Liver (tissue), 3 donors: Measurements from ENCODE around the gene ELP4.

Source experiments
- EGR1 ChIP-seq, 2 donors: IDR thresholded peaks; 2 replicates each; pipeline ENCODE4 v1.6.1; 2016 to 2018; ENCODE audit warnings: antibody characterized with exemption in 2 of 2, low read depth in 2 of 2
- FOXA2 ChIP-seq: IDR thresholded peaks from 2 replicates; pipeline ENCODE4 v1.6.1; 2016; ENCODE audit warnings: antibody characterized with exemption
- GABPA ChIP-seq, 2 donors: IDR thresholded peaks in 1 of 2; conservative IDR thresholded peaks in 1 of 2; 2 replicates each; pipeline ENCODE4 v1.6.1; 2016; ENCODE audit warnings: antibody characterized with exemption in 2 of 2, mild to moderate bottlenecking in 1 of 2, moderate library complexity in 1 of 2
- JUND ChIP-seq, 2 donors: IDR thresholded peaks; 2 replicates each; pipeline ENCODE4 v1.6.1; 2016; ENCODE audit warnings: antibody characterized with exemption in 2 of 2
- MAX ChIP-seq: IDR thresholded peaks from 2 replicates; pipeline ENCODE4 v1.6.1; 2016; ENCODE audit warnings: antibody characterized with exemption
- REST ChIP-seq: IDR thresholded peaks from 2 replicates; pipeline ENCODE4 v1.6.1; 2016; ENCODE audit warnings: antibody characterized with exemption, mild to moderate bottlenecking
- TAF1 ChIP-seq: conservative IDR thresholded peaks from 2 replicates; pipeline ENCODE4 v1.6.1; 2016; ENCODE audit warnings: antibody characterized with exemption, mild to moderate bottlenecking
- YY1 ChIP-seq: IDR thresholded peaks from 2 replicates; pipeline ENCODE4 v1.6.1; 2016; ENCODE audit warnings: antibody characterized with exemption, mild to moderate bottlenecking
- ZBTB33 ChIP-seq: IDR thresholded peaks from 2 replicates; pipeline ENCODE4 v1.6.1; 2016; ENCODE audit warnings: antibody characterized with exemption
- TF ChIP-seq, protein P1 (sequence below): fragments of 150-350 bp; IDR thresholded peaks from 2 replicates; pipeline ENCODE4 v1.5.1; 2017; ENCODE audit warnings: improper control_type of control experiment, low read depth, low read length; ENCODE audit not compliant: missing input control
- donor health status: healthy.
- donor health status: healthy.

DNA sequence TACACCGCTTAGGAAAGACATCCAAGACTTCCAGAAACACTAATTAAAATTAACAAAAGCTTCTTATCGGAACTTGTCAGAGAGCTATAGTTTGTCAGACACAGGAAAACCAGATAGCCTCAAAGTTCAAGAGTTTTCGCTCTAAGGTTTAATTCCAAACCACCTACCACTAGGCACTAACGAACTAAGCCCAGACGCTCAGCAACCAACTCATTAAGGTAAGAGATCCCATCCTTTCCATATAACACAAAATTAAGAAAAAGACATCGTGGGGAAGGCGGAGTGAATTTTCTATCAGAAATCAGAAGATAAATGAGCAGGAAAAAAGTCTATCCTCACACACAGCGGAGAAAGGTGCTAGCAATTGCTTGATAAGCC is 527 bp upstream of the ELP4 start:
- TF ChIP-seq TAF1 (no peak), MAX (no peak), GABPA (IDR thresholded peaks at IDR 0.05 in 1 of 2, conservative IDR thresholded peaks at IDR 0.05 in 1 of 2) (no peak), EGR1 (IDR thresholded peaks at IDR 0.05; ENCODE audit: low read depth in 2 of 2) (no peak), YY1 (no peak), JUND (IDR thresholded peaks at IDR 0.05) (no peak), ZBTB33 (no peak), FOXA2 (no peak), REST (no peak)
- TF ChIP-seq, protein P1, sequence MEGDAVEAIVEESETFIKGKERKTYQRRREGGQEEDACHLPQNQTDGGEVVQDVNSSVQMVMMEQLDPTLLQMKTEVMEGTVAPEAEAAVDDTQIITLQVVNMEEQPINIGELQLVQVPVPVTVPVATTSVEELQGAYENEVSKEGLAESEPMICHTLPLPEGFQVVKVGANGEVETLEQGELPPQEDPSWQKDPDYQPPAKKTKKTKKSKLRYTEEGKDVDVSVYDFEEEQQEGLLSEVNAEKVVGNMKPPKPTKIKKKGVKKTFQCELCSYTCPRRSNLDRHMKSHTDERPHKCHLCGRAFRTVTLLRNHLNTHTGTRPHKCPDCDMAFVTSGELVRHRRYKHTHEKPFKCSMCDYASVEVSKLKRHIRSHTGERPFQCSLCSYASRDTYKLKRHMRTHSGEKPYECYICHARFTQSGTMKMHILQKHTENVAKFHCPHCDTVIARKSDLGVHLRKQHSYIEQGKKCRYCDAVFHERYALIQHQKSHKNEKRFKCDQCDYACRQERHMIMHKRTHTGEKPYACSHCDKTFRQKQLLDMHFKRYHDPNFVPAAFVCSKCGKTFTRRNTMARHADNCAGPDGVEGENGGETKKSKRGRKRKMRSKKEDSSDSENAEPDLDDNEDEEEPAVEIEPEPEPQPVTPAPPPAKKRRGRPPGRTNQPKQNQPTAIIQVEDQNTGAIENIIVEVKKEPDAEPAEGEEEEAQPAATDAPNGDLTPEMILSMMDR, result no peak
